CD4-positive, alpha-beta T cell treated with Interleukin-4 for 4 hours (primary cell): Measurements from ENCODE around the gene TOP1.

Source experiments
- DNase-seq: peaks from one replicate; pipeline ENCODE4 v3.0.0-alpha.2; 2020

The TOP1 gene

GRCh38 chr20:41038149-41038877, 9.7 kb downstream of the TOP1 start:
- DNase-seq: no peak

GRCh38 chr20:41038878-41039404, 10.3 kb downstream of the TOP1 start:
- no peak for DNase-seq

- peak; percentile 33 for DNase-seq
Measured at GRCh38 chr20:41040855-41041254, 12.2 kb downstream of the TOP1 start.

- DNase-seq: no peak
Measured at GRCh38 chr20:41041693-41042092, 13.1 kb downstream of the TOP1 start.

- DNase-seq: no peak
Measured at GRCh38 chr20:41044409-41045062, 15.9 kb downstream of the TOP1 start.

- DNase-seq: no peak
Measured at GRCh38 chr20:41045671-41046070, 17.0 kb downstream of the TOP1 start.

GRCh38 chr20:41046716-41047115, 18.1 kb downstream of the TOP1 start:
- DNase-seq: peak; percentile 37

- no peak for DNase-seq
Measured at GRCh38 chr20:41047279-41047974, 18.8 kb downstream of the TOP1 start.

GRCh38 chr20:41047975-41048305, 19.3 kb downstream of the TOP1 start:
- DNase-seq: peak; percentile 45

- DNase-seq: peak; percentile 49
Measured at GRCh38 chr20:41048461-41049301, 20.1 kb downstream of the TOP1 start.

- DNase-seq: no peak
Measured at GRCh38 chr20:41049451-41049850, 20.8 kb downstream of the TOP1 start.

- DNase-seq: no peak
Measured at GRCh38 chr20:41050361-41051008, 21.9 kb downstream of the TOP1 start.

GRCh38 chr20:41051009-41051825, 22.6 kb downstream of the TOP1 start:
- DNase-seq: no peak

- no peak for DNase-seq
Measured at GRCh38 chr20:41052742-41053419, 24.3 kb downstream of the TOP1 start.

GRCh38 chr20:41054070-41054846, 25.6 kb downstream of the TOP1 start:
- no peak for DNase-seq

- DNase-seq: no peak
Measured at GRCh38 chr20:41054847-41055230, 26.2 kb downstream of the TOP1 start.

GRCh38 chr20:41055679-41056078, 27.1 kb downstream of the TOP1 start:
- no peak for DNase-seq

GRCh38 chr20:41057999-41058673, 29.5 kb downstream of the TOP1 start:
- no peak for DNase-seq
